Measurements from ENCODE around the gene TOPAZ1. TPM values are rescaled to one million over a fixed set of nuclear protein-coding genes. Genes with fewer than 3 reads are reported as not detected.

TOPAZ1 gene
- total and polyA plus RNA-seq, 9 of the 15 experiments (the other 6 are each of a cell fraction or from before 2014, with no cell fraction given), result 0.01 TPM; not detected in 8

- TF ChIP-seq ARNT (IDR thresholded peaks at IDR 0.05), result peak in 1 of 2 experiments; percentile 48; a peak in 1 of 4 replicates
- no peak for TF ChIP-seq THRAP3 (IDR thresholded peaks at IDR 0.05; ENCODE audit: borderline replicate concordance)
- TF ChIP-seq PHB2 (IDR thresholded peaks at IDR 0.05; ENCODE audit: low read depth), result no peak
- no peak for TF ChIP-seq ZFP1 (CRISPR knock-in tag; IDR thresholded peaks at IDR 0.05)
- no peak for TF ChIP-seq CTCFL (IDR thresholded peaks at IDR 0.05; ENCODE audit: borderline replicate concordance, insufficient read depth, low read depth, low read length, poor library complexity, severe bottlenecking)
- no peak for TF ChIP-seq E2F1 (CRISPR knock-in tag; IDR thresholded peaks at IDR 0.05)
- no peak for TF ChIP-seq KLF16 (IDR thresholded peaks at IDR 0.05)
- no peak for TF ChIP-seq HDGF (IDR thresholded peaks at IDR 0.05)
- no peak for TF ChIP-seq TFE3 (CRISPR knock-in tag; IDR thresholded peaks at IDR 0.05)
- TF ChIP-seq NR1H2 (CRISPR knock-in tag; IDR thresholded peaks at IDR 0.05), result no peak
- TF ChIP-seq SLC30A9 (CRISPR knock-in tag; IDR thresholded peaks at IDR 0.05), result no peak
- TF ChIP-seq PHTF2 (CRISPR knock-in tag; IDR thresholded peaks at IDR 0.05), result no peak
- TF ChIP-seq NBN (IDR thresholded peaks at IDR 0.05; ENCODE audit: low read depth), result no peak
- peak; percentile 16; the same call in 1 of the 2 replicates for TF ChIP-seq MAFF (IDR thresholded peaks at IDR 0.05; ENCODE audit: low read length)
- TF ChIP-seq GTF2E2 (tag; IDR thresholded peaks at IDR 0.05), result 0 out of 2 replicates have a peak, but pooled peaks have one; percentile 42
- TF ChIP-seq ZNF184 (CRISPR knock-in tag; IDR thresholded peaks at IDR 0.05), result no peak
- TF ChIP-seq ZNF224 (CRISPR knock-in tag; IDR thresholded peaks at IDR 0.05), result no peak
- TF ChIP-seq RBM25 (IDR thresholded peaks at IDR 0.05; ENCODE audit: low read depth, low read length, severe bottlenecking), result no peak
- no peak for TF ChIP-seq ZNF347 (CRISPR knock-in tag; IDR thresholded peaks at IDR 0.05; ENCODE audit: low read depth)
- TF ChIP-seq HBP1 (CRISPR knock-in tag; IDR thresholded peaks at IDR 0.05), result no peak
- peak; percentile 41; the same call in 1 of the 2 replicates for TF ChIP-seq ETV5 (CRISPR knock-in tag; IDR thresholded peaks at IDR 0.05; ENCODE audit: low read depth)
- no peak for TF ChIP-seq ZNF436 (CRISPR knock-in tag; IDR thresholded peaks at IDR 0.05)
- TF ChIP-seq DEAF1 (CRISPR knock-in tag; IDR thresholded peaks at IDR 0.05), result no peak
Measured at GRCh38 chr3:44236485-44236908, 5.2 kb upstream of the TOPAZ1 start (continued).

Data from K562 (cell line).